ENCODE measurements around the gene HLA-G.

Gene HLA-G

DNA sequence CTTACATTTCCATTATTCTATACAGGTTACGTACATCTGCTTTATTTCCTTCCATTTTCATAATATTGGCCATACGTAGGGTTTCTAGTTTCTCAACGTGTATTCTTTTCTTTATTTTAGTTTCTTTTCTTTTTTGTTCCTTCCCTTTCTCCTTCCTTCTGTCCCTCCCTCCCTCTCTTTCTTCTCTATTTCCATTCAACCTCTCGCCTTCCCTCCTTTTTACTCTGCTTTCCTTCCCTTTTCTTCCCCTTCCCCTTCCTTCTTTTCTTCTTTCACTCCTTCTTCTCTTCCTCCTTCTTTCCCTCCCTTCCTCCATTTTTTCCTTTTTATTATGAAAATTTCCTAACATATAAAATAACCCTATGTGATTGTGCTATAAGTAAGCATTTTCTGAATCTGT is 8.7 kb upstream of the HLA-G start:
- no peak for DNase-seq

DNA sequence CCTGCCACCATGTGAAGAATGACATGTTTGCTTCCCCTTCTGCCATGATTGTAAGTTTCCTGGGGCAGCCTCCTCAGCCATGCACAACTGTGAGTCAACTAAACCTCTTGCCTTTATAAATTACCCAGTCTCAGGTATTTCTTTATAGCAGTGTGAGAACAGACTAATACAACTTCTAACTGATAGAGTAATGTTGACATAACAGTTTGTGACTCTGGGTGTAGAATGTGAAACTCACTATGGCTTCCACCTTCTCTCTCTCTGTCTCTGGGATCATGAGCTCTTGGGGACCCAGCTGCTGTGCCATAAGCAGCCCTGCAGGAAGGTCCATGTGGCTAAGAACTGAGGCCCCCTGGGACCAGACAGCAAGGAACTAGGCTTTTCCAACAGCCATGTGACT is 3.5 kb upstream of the HLA-G start:
- DNase-seq, result no peak

DNA sequence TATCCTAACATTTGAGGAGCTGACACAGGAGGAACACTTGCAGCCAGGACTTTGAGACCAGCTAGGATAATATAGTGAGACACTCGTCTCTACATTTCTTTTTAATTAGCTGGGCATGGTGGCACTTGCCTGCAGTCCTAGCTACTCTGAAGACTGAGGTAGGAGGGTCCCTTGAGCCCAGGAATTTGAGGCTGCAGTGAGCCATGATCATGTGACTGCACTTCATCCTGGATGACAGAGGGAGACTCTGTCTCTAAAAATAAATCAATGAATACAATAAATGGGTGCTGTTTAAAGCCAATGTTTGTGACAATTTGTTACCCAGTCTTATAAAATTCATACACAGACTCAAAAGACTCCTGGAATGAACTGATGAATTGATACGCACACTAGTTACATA is 1.8 kb upstream of the HLA-G start:
- DNase-seq, result no peak

DNA sequence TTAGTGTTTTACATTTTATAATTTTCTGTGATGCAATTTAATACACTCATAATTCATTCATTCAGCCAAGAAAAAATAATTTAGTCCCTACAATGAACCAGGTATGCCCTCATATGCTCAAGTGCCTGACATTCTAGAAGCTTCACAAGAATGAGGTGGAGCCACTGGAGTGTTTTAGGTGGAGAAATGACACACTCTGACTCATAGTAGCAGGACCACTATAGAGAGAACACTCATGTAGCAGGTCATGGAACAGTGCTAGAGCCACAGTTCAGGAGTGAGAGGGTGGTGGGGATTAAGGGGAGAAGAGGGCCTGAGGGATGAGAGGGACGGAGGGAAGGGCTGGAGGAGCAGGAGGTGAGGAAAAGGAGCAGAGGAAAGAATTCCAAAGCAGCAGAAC is 1.4 kb upstream of the HLA-G start:
- no peak for DNase-seq

DNA sequence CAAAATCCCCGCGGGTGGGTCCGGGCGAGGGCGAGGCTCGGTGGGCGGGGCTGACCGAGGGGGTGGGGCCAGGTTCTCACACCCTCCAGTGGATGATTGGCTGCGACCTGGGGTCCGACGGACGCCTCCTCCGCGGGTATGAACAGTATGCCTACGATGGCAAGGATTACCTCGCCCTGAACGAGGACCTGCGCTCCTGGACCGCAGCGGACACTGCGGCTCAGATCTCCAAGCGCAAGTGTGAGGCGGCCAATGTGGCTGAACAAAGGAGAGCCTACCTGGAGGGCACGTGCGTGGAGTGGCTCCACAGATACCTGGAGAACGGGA is 809 bp downstream of the HLA-G start:
- DNase-seq, result no peak

DNA sequence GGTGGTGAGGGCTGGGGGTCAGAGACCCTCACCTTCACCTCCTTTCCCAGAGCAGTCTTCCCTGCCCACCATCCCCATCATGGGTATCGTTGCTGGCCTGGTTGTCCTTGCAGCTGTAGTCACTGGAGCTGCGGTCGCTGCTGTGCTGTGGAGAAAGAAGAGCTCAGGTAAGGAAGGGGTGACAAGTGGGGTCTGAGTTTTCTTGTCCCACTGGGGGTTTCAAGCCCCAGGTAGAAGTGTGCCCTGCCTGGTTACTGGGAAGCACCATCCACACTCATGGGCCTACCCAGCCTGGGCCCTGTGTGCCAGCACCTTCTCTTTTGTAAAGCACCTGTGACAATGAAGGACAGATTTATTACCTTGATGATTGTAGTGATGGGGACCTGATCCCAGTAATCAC is 2.1 kb downstream of the HLA-G start:
- DNase-seq, result no peak

DNA sequence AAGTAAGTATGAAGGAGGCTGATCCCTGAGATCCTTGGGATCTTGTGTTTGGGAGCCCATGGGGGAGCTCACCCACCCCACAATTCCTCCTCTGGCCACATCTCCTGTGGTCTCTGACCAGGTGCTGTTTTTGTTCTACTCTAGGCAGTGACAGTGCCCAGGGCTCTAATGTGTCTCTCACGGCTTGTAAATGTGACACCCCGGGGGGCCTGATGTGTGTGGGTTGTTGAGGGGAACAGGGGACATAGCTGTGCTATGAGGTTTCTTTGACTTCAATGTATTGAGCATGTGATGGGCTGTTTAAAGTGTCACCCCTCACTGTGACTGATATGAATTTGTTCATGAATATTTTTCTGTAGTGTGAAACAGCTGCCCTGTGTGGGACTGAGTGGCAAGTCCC is 2.8 kb downstream of the HLA-G start:
- DNase-seq, result no peak

DNA sequence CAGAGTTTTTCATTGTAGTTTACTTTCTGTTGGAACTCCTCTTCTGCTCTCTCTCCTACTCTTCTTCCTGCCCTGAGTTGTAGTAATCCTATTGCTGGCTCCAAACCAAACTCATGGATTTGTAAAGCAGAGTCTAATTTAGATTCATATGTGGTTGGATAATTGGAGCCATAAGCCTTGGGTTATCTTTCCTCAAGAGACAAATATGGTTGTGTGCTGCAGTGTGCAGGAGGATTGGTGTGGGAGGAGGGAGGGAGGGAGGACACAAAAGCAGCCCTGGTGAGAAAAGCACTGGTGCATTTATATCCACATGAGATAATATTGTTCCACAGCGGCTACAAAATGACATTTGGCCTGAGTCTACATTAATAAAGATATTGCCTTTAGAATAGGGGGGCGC is 4.2 kb downstream of the HLA-G start:
- DNase-seq, result no peak

DNA sequence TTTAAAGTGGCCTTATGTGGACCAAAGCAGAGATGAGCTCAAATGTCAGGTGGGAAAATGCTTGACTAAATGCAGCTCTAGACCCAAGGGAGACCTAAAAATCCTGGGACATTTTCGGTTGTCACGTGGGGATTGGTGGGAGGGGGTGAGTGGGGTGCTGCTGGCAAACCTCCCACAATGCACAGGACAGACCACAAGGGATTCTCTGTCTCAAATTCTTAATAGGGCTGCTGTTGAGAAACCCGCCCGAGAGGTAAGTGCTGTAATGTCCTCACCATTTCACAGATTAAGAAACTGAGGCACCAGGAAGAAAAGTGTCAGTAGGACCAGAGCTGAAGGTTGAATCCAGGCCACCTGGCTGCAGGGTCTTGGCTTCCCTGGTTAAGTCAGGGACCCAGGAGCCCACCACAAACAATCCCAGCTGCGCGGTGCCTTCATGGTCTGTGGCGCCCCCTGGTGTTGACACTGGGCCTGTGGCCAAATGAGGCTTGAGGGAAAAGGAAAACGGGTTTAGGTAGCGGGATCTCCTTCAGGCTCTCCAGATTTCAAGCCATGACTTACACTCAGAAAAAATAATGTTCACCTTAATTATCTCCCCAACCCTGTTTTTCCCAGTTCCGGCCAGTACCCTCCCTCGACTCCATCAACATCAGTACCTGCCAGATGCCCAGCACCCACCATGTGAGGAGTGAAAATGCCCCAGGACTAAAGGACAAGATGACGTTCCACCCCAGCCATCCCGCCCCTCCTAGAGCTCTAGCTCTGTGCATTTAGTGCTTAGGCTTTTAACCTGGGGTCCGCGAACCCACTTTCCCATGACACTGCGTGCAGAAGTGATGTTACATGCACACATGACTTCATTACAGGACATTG is 7.2 kb downstream of the HLA-G start:
- peak; percentile 43 for DNase-seq

DNA sequence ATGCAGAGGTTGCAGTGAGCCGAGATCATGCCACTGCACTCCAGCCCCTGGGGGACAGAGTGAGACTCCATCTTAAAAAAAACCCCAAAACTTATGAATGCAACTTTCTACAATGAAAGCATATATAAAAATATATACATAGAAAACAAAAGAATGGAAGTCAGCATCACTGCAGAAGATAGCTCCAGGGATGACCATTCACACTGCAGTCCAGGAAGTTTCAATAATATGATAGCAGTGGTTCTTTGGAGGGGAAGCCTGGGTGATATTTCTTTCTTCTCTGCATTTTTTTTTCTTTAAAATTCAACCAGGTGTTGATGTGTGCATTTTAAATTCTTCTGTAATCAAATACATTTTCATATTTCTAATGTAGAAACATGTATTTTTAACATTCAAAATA is 12.3 kb downstream of the HLA-G start:
- no peak for DNase-seq

DNA sequence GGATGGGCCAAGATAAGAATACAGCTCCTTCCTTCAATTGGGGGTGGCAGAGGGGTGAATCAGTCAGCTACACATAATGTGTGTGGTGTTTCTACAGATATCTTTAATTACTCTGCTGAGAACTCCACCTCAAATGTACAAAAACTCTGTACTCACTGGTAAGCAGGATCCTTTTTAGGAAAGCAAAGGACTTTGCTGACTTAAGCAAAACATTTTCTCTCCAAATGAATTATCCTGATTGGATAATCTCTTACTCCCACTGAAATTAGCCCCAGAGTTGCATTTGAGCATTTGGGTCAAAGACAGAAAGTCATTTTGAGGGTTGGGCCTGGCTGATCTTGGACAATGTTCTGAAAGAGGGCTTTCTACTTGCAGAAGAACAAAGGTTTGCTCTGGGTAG is 13.4 kb downstream of the HLA-G start:
- no peak for DNase-seq

DNA sequence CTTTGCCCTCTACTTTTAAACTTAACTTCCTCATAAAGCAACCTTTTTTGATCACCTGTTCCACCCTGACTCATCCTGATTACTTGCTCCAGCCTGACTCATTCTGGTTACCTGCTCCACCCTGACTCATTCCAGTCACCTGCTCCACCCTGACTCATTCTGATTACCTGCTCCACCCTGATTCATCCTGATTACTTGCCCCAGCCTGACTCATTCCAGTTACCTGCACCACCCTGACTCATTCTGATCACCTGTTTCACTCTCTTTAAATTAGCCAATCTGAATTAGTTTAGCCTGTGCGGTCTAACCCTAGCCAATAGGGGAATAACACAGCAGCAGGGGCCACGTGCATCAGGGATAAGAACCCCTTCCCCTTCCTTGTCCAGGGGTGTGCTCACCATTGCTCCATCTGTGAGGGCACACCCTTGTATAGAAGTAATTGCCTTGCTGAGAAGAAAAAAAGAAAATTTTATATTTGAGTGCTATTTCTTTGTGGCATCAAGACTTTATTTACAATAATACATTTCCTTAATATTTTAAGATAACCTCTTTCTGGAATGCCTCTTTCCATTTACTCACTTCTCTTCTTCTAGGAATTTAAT is 17.9 kb downstream of the HLA-G start:
- peak; percentile 86 for DNase-seq

DNA sequence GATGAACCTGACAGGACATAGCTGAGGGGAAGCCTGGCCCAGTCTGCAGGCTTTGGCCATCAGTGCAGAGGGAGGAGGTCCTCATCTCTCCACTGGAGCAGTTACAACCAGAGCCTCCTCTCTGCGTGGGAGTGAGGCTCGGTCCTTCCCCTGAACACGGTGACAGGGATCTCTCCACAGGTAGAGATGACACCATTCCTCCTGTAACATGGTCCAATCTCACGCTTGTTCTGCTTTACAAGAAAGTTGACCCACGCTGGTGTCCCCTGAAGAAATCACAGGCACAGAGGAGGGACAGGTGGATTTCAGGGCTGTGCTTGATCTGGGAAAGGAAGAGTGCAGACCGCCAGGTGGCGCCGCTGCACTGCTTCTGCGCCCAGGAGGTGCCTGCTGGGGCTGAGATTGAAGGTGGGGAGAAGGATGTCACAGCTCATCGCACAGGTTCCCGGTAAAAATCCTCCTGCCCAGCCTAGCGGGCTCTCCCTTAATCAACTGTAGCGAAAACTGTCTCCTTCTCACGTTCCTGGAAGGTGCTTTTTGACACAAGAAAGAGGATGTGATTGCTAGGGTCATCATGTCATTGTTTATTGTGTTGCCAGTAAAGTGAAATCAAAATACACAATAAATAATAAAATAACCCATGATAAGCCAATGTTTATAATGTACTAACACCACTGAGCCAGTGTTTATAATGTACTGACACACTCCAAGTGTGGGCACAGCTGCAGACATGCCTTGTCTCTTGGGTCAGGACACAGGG is 20.4 kb downstream of the HLA-G start:
- peak; percentile 86 for DNase-seq

DNA sequence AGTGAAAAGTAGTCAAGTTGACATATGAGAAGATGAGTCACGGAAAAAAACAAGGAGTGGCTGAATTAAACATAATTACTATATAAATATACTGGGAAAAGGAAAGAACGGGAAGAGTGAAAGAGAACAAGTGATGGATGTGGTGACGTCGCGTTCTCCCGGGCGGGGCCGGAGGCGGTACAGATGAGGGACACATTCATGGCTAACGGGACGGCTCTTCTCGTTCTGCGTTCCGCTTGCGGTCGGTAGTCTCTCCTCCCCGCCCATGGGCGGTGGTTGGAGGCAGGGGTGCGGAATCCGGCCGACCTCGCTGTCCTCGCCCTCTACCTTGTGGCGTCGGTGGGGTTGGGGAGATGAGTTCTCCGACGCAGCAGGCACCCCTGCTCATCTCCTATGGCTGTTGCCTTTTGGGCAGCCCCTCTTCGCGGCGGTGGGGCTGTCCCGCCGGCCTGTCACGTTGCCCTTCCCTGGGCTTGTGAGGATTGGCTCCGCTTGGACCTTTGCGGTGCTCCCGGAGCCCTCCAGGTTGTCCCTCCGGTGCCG is 22.5 kb downstream of the HLA-G start:
- peak; percentile 8 for DNase-seq

DNA sequence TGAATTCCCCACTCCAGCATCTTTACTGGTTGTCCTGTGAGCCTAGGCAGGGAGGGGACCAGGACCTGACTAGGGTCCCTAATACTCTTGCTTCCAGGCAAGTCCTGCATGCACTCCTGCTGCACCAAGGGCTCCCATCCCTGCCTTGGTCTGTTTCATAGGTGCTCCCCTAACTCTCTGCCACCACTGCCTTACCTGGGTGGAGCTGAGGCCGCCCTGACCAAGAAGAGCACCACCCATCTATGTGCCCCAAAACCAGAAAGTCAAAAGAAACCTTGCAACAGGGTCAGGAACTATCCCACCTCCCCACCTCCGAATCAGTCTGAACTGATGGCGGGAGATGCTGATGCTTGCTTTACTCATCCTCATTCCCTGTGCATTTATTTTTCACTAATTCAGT is 23.6 kb downstream of the HLA-G start:
- DNase-seq, result no peak

DNA sequence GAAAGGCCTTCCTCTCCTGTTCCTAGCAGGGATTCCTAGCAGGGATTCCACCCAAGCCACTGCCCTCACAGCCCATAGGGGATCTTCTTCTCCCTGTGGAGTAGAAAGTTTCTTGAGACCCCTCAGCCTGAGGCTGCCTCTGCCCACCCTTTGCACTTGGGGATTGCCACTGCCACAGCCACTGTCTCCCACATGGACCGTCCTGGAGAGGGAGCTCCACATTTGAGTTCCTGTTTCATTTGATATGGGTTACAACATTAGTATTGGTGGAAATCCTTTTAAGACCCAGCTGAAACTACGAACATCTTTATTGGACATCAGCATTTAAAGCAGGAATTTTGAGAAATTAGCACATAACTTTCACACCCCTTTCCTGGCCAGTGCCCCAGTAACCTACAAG is 25.6 kb downstream of the HLA-G start:
- no peak for DNase-seq

DNA sequence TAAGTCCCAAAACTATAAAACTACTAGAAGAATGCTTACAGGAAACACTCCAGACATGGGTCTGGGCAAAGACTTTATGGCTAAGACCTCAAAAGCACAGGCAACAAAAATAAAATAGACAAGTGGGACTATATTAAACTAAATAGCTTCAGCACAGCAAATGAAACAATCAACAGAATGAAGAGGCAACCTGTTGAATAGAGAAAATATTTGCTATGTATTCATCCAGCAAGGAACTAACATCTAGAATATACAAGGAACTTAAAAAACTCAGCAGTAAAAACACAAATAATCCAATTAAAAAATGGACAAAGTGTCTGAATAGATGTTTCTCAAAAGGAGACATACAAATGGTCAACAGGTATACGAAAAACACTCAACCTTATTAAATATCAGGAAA is 30.4 kb downstream of the HLA-G start:
- DNase-seq, result no peak

DNA sequence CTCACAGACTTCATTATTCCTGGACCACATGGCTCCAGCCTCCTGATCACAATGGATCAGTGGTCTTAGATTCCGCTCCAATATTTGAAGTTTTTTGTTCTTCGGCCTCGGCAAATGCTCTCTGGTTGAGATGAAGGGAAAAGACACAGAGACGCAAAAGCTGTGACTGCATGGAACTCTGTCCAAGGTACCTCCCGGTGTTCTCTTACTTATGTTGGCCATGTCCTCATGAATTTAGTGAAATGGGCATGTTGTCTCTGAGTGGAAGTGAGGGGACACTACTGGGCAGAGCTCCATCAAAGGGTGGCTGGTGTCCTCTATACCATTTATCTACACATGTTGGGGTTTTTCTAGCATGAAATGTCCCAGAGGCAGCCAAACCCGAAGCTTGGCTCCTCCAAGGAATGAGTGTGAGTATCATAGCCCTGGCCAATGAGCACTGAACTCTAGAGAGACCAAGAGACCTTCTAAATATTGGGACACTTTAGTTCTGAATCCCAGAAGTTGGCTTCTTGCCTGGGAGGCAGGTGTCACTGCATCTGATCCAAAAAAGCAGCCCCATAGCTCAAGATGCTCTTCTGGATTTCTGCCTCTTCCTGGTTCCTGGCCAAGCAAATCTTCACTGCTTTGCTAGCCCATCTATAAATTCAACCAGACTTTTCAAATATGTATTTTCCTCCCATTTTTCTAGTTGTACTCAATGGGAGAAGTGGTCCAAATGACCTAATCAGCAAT is 34.1 kb downstream of the HLA-G start:
- no peak for DNase-seq

DNA sequence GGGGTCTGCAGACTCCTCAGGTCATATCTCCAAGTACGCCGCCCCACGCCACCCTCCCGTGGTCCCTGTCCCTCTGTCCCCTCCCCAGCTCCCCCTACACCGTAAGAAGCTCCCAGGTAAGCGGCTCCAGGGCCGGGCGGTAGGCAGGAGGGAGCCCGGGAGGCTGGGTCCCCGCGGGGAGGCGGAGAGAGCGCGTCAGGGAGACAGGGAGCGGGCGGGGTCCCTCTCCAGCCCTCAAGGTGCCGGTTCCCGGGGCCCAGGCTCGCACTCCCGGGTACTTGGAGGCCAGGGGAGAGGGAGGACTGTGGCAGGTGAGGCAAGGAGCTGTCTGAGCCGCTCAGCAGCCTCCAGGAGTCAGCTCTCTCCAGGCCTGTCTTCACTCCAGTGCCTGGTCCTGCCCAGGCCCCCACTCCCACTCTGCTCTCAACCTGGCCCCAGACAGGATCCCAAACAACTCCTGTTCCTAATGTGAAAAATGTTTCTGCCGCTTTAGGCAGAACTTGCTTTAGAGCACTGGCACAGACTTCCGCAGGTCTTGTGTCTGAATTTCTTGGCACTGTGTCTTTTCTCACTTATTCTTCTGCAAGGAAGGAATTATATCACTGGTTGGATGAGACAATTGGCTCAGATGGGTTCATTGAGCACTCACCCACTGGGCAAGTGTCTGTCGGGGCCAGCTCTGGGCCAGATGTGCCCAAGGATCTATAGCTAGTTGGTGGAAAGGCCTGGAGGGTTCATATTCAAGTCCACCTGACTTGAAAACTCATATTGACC is 36.6 kb downstream of the HLA-G start:
- no peak for DNase-seq

DNA sequence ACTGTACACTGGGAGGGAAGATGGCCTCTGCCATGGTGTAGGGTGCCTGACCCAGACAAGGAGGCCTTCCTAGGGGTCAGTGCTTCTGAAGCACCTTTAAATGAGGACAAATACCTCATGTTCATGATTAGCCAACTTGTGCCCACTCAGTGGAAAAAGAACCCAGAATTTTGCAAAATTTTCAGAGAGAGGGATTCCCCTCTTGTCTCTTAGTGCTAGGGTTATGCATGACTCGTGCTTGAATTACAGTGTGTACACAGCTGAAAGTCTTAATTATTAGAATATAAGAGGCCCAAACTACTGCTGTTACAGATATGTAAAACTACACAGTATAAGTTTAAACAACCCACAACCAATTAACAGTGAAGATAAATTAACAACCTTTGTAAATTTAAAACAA is 38.0 kb downstream of the HLA-G start:
- no peak for DNase-seq

DNA sequence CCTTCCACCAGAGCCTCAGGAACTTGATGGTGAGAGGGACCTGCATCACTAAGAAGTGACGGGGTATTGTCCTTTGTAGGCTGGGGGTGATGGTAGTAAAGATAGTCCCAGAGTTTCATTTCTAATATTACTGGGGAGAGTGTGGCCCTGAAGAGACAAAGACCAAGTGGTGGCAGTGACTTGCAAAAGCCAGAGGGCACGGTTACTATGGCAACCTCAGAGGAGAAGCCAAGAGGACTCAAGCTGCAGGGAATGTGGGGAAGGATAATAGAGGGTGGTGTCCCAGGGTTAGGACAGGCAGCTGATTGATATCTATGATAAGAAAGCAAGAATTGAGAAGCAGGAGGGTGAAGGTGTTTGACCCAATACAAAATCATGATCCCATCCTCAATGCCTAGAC is 42.5 kb downstream of the HLA-G start:
- no peak for DNase-seq

DNA sequence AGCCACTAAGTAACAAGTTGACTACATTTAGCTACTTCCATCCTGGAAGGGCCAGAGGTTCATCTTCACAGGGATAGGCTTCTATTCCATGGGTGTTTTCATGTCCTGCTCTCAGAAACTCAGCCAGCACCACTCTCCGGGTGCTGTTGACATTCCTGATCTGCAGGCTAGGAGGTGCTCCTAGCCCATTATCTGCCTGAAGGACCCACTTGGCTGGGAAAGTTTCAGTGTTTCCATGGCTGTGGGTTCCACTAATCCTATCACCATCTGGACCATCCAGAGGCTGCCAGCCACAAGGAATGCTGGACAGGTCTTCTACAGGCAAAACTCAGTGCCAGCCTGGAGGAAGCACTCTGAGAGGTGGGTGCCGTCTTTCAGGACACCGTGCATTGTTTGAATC is 45.2 kb downstream of the HLA-G start:
- DNase-seq, result no peak

All from activated CD4-positive, alpha-beta T cell treated with anti-CD3 and anti-CD28 coated beads, Interleukin-10, Interleukin-2, amounts not matched to agents 100 ng/mL and 50 ng/mL, durations not matched to agents 16 hours and 8 hours (primary cell).